GM18519 (cell line): ENCODE results near the gene BPIFB2.

Source experiments
- ATAC-seq: cut with Tn5 transposase; IDR thresholded peaks from one replicate; pipeline ENCODE4 v1.9.1; 2021; ENCODE audit warnings: mild to moderate bottlenecking, moderate library complexity; ENCODE audit not compliant: unreplicated experiment, low FRiP score

BPIFB2 gene

DNA sequence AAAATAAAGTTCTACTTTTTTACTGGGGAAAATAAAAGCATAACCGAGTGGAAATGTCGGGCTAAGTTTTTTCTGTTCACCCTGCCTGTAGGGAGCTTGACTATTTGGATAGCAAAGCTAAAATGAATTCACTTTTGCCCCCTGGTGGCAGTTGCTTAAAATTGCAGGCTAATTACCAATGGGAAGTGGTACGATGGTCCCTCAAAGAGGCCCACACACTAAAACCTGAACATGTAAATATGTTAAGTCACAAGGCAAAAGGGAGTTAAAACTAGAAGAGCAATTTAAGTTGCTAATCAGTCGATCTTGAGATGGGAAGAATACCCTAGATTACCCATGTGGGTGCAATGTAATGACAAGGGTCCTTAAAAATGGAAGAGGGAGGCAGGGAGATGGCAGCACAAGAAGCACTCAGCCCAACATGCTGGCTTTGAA, 2.4 kb upstream of the BPIFB2 start:
- ATAC-seq, result no peak

DNA sequence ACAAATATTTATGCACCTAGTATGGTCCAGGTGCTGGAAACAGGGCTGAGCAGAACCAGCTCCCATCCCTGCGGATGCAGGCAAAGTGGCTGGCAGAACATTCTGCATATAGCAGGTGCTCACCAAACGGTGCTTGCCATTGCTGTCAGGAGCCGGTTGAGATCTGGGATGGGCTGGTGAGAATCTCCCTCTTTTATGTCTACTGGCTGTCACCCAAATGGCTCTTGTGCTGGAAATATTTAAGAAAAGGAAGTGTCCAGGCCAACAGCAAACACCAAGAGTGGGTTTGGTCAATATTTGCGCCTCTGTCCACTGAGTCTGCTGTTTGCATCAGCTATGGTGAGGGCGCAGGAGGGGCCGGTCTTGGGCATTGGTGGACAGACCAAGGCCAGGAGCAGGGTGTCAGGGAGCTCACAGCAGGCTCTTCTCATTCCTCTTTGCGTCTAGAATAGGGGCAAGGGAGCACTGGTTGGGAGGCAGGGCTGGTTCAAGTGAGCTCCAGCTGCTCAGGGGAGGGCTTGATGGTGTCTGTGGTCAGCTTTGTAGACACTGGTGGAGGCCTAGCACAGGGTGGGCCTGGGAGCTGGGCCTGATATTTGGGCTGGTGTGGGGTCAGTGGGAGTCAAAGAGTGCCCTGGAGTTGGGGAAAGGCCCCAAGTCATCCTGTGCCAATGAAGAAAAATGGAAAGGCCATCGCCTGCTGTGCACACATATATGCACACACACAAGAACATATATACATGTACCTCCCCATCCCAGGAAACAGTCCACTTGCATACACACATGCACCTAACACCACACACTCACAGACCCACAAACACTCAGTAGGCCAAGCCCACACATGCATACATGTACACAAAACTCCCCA, 1.4 kb upstream of the BPIFB2 start:
- ATAC-seq, result no peak

DNA sequence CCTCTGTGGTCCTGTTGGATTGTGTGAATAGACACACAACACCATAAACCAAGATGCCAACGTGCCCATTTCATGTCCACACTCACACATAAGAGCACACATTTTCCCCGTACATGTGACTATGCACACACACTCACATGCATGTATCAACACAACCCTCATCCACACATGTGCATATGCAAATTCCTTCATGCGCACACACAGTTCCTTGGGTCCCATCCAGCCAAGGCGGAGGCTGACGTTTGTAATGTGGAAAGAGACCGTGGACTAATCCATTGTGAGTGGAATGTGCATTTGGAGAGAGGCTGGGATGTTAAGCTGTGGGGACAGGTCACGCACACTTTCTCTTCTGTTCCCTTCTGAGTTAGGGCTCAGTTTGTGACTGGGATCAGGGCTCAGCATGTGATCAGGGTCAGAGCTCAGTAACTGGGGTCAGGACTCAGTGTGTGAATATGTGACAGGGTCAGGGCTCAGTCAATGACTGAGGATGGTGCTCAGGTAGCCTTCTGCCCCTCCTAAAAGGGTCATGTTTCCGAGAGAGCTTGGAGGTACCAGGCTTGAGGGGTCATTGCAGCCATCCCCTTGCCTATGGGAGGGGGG, 628 bp upstream of the BPIFB2 start:
- ATAC-seq, result no peak

DNA sequence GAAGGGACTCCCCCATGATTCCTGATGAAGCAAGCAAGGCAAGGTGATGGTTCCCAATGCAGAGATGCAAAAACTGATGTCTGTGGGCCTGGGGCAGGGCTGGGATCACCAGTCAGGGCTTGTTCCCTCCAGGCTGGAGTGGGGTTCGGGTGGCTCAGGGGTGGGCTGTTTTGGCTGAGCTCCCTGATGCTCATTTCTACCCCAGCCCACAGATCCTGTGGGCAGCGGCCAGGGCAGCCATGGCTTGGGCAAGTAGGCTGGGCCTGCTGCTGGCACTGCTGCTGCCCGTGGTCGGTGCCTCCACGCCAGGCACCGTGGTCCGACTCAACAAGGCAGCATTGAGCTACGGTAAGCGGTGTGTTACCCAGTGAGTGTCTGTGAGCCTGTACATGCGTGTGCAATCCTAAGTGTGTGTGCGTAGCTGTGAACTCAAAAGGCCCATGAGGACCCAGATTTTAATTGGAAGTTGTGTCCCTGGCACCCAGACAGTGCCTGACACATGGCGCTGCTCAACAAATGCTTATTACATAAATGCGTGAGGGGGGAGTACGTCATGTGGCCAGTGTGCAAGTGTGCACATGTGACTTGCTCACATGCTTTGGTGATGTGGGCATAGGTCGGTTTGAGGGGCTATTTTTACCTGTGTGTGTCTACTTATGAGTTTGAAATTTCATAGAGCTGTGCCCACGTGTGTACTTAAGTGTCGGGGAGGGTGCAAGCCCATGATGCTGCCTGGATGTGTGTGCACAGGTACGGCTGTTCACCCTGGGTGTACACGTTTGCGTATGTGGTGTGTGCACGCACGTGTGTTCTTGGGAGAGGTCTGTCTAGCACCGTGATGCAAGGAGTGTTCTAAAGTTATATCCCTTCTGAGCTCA, 1.1 kb downstream of the BPIFB2 start:
- no peak for ATAC-seq

DNA sequence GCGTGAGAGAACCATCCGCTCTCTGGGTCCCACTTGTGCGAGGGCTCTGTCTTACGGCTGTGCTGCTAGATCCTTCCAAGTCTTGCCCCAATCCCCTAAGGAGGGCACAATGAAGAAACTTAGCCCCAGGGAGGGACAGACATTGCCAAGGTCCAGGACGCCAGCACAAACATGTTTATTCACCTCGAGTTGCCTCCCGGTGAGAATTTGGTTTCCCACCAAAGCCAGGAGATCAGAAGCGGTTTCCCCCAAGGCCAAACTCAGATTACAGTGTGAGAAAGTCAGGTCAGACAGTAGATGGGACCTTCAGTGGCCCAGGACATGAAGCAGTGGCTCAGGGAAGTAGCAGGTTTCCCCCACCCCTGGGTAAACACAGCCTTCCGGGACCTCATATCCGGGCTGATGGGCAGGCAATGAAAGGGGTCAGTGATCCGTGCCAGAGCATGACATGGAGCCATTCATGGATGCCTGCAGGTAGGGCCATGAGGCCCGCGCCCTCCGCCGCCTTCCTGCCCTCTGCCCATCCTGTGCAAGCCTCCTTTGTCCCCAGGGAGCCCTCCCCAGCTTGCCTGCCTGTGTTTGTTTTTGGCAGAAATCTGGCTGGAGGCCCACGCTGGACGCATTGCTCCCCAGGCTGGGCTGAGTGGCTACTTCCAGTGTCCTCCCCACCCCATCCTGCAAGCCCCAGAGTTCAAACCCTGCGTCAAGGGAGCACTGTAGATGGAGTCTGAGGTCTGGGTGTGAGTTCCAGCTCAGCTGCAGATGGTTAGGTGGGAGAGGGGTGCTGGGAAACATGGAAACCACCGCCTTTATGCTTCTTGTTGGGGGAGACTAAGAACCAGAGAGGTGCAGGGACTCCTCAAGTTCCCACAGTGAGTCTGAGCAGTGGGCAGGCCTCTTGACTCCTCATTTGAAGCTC, 2.0 kb downstream of the BPIFB2 start:
- ATAC-seq, result no peak

DNA sequence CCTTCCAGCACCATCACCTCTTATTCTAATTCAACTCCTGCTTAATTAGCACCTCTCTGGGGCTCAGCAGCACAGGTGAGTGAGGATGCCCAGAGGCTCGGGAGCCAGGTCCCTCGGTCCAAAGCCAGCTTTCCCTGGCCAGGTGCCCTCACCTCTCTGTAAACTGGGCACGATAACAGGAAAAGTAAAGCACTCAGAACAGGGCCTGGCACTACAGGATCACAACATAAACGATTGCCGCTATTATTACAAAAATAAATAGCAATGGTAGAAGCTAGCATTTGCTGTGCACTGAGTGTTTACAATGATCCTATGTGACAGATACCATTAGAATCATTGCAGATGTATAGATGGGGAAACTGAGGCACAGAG, 2.6 kb downstream of the BPIFB2 start:
- ATAC-seq, result no peak

DNA sequence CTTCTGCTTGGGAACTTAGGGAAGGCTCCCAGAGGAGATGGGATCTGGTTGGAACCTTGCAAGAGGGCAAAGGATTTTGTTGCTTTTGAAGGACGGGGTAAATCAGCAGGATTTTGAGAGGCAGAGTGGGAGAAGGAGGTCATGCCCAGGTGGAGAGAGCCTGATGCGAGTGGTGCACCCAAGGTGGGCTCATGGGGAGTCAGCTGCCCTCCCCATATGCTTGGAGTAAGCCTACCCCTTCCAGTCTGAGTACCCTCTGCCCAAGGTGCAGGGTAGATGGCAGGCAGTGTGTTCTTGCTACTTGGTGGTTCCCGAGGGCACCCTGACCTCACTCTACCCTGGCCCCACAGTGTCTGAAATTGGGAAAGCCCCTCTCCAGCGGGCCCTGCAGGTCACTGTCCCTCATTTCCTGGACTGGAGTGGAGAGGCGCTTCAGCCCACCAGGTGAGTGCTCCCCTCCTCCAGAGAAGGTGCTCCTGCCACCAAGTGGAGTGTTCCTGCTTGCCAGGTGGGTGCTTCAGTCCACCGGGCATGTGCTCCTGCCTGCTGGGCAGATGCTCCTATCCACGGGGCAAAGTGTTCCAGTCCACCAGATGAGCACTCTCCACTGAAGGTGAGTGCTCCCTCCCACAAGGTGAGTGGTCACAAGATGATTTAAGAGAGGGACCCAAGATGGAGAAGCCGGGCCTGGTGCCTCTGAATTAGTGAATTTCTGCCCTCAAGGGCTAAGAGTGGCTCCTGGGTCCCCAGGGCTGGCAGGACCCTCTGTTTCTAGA, 3.4 kb downstream of the BPIFB2 start:
- ATAC-seq, result no peak

DNA sequence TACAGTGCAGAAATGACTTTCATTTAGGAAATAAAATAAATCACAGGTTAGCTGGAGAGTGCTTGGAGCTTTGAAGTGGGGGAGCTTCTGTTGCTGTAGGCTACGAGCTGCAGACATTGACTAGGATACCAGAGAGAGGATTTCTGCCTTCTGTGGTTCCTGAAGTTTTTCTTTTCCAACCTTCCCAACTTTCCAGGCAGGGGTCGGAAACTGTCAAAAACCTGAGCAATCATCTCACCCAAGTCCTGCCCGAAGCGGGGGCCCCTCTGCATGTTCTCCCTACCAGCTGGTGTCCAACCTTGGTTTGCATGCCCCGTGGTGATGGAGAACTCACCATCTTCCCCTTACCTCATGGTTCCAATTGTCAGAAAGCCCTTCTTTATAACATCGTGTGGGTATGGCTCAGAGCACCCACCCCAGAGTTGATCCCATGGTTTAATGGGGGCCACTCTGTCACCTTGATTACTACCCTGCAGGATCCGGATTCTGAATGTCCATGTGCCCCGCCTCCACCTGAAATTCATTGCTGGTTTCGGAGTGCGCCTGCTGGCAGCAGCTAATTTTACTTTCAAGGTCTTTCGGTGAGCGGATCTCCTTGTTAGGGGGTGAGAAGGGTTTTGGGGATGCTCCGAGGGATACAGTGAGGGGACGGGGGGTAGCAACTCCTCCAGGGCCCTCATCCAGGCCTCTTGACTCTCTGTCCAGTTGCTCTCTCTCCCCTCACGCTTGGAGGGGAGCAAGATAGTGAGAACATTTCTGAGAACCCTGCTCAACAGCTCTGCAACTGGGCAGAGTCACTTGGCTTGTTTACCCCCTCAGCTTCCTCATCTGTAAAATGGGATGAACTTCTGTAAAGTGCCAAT, 5.1 kb downstream of the BPIFB2 start:
- no peak for ATAC-seq

DNA sequence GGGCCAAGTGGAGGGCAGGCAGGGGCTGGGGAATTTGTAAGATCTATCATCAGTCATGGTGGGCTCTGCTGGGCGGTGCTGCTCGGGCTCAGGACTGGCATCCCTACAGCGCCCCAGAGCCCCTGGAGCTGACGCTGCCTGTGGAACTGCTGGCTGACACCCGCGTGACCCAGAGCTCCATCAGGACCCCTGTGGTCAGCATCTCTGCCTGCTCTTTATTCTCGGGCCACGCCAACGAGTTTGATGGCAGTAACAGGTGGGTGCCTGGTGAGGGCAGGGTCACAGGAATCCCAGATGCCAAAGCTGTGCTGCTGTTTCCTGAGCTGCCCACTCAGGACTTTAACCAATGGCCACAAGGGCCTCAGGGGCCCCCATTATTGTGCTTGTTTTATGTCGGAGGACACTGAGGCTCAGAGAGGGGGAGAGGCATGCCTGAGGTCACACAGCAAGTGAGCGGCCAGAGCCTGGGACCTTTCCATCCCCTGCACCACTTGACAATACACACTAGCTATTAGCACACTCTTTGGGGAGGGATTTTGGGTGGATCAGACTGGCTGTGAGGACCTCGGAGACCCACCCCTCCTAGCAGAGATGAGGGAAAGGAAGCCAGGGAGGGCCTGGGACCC, 6.3 kb downstream of the BPIFB2 start:
- no peak for ATAC-seq

DNA sequence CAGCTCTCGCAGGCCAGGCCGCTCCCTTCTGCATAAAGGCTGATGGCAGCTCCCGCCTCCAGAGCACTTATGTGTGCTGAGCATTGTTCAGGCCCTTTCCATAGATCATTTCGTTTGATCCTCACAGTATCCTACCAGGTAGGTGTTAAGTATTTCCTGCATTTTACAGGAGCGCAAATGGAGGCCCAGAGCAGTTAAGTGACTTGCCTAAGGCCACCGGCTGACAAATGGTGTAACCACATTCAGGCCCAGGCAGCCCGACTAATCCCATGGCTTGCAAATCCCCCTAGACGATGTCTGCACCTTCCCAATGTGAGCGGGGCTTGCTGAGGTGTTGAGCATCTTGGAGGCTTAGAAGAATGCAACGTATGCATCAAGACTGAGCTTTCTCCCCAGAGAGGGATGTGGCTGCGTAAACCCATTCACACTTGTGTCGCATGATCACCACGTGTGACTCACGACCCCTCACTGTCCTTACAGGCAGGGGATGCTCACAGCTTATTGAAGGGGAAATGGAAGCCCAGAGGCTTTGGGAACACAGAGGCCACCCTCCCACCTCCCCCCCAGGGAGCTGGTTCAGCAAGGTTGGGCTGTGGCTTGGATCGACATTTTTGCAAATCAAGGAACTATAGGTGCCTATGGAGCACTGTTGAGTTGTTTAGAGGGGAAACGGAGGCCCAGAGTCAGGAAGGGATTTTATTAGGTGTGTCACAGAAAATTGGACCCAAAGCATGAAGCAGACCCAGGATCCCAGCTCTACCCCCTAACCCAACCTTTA, 7.0 kb downstream of the BPIFB2 start:
- ATAC-seq, result no peak

DNA sequence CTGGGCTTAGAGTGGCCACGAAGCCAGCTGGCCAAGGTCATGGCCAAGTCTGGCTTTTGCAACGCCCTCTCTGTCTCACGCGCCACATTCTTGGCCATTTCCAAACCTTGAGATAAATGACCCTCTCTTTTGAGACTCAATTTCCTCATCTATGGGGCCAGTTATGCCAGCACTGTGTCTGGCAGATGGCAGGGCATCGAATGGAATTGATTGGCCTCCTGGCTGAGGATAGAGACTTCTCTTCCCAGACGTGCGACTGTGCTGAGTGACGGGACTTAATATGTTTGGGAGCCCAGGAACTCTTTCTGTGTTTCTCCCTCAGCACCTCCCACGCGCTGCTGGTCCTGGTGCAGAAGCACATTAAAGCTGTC, 7.6 kb downstream of the BPIFB2 start:
- ATAC-seq, result no peak

DNA sequence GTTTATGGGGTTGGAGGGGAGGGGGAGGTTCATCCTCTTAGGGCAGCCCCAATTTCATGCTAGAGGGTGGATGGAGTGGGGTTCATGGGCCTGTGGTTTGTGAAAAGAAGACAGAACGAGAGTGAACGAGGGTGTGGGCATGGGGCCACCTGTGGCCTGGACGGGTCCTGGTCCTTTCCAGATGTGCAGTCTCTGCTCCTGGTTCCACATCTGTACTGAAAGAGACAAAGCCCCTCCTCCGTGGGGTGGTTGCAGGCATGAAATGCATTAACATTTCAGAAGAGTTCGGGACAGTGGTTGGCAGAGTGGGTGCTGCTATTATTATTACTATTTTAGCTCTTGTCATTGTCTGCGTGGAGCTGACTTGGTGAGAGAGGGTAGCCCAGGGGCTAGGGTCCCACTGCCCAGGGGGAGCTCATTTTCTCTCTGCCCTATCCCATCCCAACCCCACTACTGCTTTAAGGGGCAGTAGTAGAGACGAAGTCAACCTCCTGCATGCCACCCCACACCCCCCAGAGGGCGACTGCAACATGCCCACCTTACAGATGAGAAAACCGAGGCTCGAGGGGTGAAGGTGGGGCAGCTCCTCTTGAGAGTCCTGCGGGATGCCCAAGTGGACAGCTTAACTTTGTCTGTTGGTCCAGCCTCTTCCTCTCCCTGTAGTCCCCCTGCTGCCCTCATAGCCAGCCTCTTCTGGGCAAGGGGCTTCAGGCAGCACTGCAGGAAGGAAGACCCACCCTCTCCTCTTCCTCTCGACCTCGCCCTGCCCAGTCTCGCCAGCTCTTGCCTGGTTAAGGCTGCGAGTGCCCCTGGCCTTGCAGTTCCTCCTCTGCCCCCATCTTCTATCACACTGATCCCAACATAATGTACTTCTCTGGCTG, 8.4 kb downstream of the BPIFB2 start:
- no peak for ATAC-seq

DNA sequence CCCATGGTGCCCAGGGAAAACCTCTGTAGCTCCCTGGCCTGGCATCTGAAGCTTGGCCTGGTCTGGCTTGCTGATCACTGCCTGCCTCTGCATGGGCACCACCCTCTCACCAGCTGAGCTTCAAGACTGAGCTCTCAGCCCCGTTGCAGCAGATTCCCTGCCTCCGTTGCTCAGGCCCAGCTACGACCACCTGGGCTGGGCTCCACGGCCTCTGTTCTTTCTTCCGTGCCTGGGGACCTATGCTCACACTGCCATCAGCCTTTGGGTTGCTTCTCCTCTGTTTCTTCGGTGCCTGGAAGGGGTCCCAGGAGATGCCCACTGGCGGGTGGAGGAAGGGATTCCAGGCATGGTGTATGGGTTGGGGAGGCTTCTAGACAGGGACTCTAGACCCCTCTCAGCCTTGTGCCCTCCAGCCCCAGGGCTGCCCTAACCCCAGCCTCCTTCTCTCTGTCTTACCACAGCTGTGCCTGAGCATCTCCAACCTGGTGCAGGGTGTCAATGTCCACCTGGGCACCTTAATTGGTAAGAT, 9.1 kb downstream of the BPIFB2 start:
- no peak for ATAC-seq

DNA sequence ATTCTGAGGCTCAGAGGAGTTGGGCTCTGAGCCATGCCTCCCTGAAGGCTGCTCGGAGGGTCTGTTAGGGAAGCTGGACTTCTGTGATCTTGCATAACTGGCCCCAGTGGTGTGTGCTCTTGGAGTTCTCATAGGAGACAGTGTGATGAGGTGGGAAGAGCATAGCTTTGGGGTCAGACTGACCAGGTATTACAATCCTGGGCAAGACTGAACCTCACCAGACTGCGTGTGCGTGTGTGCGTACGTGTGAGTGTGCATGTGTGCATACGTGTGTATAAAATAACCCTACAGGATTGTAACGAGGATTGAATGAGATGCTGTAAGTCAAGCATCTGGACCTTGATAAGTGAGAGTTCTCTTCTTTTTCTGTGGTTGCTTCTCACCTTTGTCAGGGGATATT, 10.0 kb downstream of the BPIFB2 start:
- ATAC-seq, result no peak

DNA sequence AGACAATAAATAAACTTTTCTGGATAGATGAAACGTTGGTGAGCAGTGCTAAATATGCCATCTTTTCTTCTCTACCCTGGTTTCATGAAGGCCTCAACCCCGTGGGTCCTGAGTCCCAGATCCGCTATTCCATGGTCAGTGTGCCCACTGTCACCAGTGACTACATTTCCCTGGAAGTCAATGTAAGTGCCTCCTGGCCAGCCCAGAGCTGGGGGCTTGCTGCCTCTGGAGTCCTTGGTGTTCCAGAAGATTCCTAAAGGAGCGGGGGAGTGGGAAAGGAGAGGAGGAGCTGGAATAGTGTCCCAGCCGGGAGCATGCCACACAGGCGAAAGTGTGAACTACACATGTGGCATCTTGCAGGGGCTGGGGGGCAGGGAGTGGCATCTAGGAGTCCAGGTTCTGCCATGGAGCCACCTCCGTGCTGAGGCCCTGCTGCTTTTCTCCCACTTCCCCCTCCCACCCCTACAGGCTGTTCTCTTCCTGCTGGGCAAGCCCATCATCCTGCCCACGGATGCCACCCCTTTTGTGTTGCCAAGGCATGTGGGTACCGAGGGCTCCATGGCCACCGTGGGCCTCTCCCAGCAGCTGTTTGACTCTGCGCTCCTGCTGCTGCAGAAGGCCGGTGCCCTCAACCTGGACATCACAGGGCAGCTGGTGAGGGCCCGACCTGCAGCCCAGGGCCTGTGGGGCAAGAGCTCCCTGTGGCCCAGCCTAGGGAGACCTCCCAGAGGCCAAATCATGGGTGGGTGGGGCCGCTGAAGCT, 10.8 kb downstream of the BPIFB2 start:
- no peak for ATAC-seq
